AG04450 (cell line): Measurements from ENCODE around the gene ZNF76. TPM values are rescaled to one million over a fixed set of nuclear protein-coding genes. Genes with fewer than 3 reads are reported as not detected.

Source experiments
- CTCF ChIA-PET: fragments of 300-600, 350-600 bp; formaldehyde crosslinking; extraction: SDS; loops from one replicate; lab custom pipeline; 2022; ENCODE audit warnings: antibody characterized with exemption, inconsistent platforms; lab: Charles Lee
- POLR2A ChIA-PET: fragments of 350-600 bp; formaldehyde crosslinking; extraction: SDS; loops from one replicate; lab custom pipeline; 2021; ENCODE audit warnings: antibody characterized with exemption, inconsistent platforms; lab: Yijun Ruan, JAX
- DNase-seq: peaks from one replicate; pipeline ENCODE4 v3.0.0-alpha.2; 2011; ENCODE audit warnings: low read depth, low spot score
- H3K27ac ChIP-seq: one replicate; pipeline ENCODE4 v1.5.1; 2012; ENCODE audit warnings: low read depth, low read length, control low read depth
- H3K27me3 ChIP-seq: one replicate; pipeline ENCODE4 v1.6.0; 2012; ENCODE audit warnings: low read length; ENCODE audit not compliant: control insufficient read depth, insufficient read depth
- H3K4me3 ChIP-seq: 2 replicates; pipeline ENCODE4 v1.5.1; 2011; ENCODE audit warnings: mild to moderate bottlenecking, low read depth, low read length, control low read depth
- H3K9me3 ChIP-seq: 2 replicates; pipeline ENCODE4 v1.5.1; 2012; ENCODE audit warnings: low read length; ENCODE audit not compliant: control insufficient read depth, insufficient read depth
- CTCF ChIP-seq: IDR thresholded peaks from 2 replicates; pipeline ENCODE4 v1.5.1; 2011; ENCODE audit warnings: low read depth, low read length, control low read depth, inconsistent platforms
- polyA plus RNA-seq: library from polyadenylated mRNA; depleted of rRNA; stranded (reverse); fragments of >200 nt; gene quantifications from 2 replicates; pipeline ENCODE4 v1.2.3, GENCODE V29; 2011

The ZNF76 gene
- polyA plus RNA-seq, 1 experiment = 10.2 TPM

GRCh38 chr6:35312807-35313206 is 53.3 kb downstream of the ZNF76 start:
- no peak overlapping the region for H3K27ac ChIP-seq
- ChIA-PET POLR2A (no interaction called here), CTCF (no interaction called here)
- no peak for DNase-seq
- no peaks in the 10 kb centered on the region; the same call in 1 of the 2 replicates for H3K9me3 ChIP-seq
- H3K4me3 ChIP-seq = no peak overlapping the region
- no peak for TF ChIP-seq CTCF
- H3K27me3 ChIP-seq = peaks cover 9% of the 10 kb centered on the region

GRCh38 chr6:35317483-35318195 is 58.1 kb downstream of the ZNF76 start:
- ChIA-PET CTCF (interaction anchor here (0.8 to 3.5 kb wide), 6 partner anchors 10 to 132 kb away, joined by 3 to 18 read pairs (median 4); no protein-coding TSS in a partner anchor), POLR2A (interaction anchor here (0.5 to 1.2 kb wide), 6 partner anchors 29 to 557 kb away, joined by 3 to 7 read pairs (median 4); partner anchors contain the start of gene ZNF76)
- Histone ChIP-seq H3K27me3 (no peaks in the 10 kb centered on the region), H3K27ac (no peak overlapping the region), H3K9me3 (no peaks in the 10 kb centered on the region), H3K4me3 (peak overlapping the region; percentile 64)
- DNase-seq = no peak
- TF ChIP-seq CTCF = peak; percentile 17; the same call in 1 of the 2 replicates

DNA sequence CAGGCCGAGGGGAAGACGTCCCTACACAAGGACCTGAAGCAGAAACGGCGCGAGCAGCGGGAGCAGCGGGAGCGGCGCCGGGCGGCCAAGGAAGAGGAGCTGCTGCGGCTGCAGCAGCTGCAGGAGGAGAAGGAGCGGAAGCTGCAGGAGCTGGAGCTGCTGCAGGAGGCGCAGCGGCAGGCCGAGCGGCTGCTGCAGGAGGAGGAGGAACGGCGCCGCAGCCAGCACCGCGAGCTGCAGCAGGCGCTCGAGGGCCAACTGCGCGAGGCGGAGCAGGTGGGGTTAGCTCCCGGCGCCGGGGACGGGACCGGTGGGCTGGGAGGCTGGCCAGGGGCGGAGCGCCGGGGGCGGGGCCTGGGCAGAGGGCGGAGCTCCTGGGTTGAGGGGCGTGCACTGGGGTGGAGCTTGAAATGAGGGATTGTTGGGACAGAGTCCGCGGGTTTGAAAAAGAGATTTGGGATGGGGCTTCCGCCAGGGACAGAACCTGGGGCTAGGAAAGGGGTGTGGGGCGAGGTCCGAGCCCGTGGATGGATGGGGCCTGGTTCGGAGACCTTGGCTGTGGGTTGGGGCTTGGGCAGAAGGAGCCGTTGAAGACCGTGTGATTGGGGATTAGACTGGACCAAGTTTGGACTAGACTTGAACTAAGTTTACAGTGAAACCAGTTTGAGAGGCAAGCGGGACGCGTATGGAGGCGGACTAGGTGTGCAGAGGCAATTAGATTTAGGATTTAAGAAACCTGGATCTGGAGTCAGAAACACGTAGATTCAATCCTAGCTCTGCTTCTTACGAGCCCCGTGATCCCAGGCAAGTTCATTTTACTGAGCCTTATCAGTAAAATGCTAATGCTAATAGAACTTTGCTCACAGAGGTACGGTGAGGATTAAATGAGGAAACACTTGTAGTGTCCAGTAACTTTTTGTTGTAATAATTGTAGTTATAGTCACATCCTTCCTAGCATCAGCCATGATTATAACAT is 58.9 kb downstream of the ZNF76 start:
- POLR2A ChIA-PET = interaction anchor here (0.5 to 1.2 kb wide), 7 partner anchors 30 to 558 kb away, joined by 3 to 7 read pairs (median 4); partner anchors contain the start of gene ZNF76
- Histone ChIP-seq H3K27me3 (no peaks in the 10 kb centered on the region), H3K4me3 (peak overlapping the region; percentile 64), H3K27ac (peak overlapping the region; percentile 31), H3K9me3 (no peaks in the 10 kb centered on the region)
- CTCF ChIA-PET = interaction anchor here (0.6 to 3.5 kb wide), 8 partner anchors 9 to 152 kb away, joined by 3 to 18 read pairs (median 4); no protein-coding TSS in a partner anchor
- peak; percentile 27 for DNase-seq
- TF ChIP-seq CTCF = no peak

DNA sequence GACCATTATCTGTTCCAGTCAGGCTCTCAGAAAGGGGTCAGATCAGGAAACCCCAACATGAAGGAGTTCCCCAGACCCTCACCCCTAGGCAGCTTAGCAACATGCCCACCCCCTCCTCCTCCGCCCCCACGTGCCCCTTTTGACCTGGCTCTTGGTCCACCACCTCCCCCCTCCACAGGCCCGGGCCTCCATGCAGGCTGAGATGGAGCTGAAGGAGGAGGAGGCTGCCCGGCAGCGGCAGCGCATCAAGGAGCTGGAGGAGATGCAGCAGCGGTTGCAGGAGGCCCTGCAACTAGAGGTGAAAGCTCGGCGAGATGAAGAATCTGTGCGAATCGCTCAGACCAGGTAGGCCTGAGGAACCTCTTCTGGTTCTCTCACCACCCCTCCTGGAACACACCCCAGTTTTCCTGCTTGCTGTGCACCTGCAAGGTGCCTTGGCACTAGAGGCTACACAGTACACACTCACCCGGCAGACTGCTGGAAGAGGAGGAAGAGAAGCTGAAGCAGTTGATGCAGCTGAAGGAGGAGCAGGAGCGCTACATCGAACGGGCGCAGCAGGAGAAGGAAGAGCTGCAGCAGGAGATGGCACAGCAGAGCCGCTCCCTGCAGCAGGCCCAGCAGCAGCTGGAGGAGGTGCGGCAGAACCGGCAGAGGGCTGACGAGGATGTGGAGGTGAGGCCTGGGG is 60.0 kb downstream of the ZNF76 start:
- no peak for TF ChIP-seq CTCF
- no peak for DNase-seq
- Histone ChIP-seq H3K9me3 (no peaks in the 10 kb centered on the region), H3K27me3 (no peaks in the 10 kb centered on the region), H3K27ac (no peak overlapping the region), H3K4me3 (no peak overlapping the region)
- ChIA-PET POLR2A (no interaction called here), CTCF (interaction anchor here (0.9 to 1.6 kb wide), 2 partner anchors 8 to 130 kb away, joined by 4 read pairs; no protein-coding TSS in a partner anchor)
